ENCODE results near the gene TSC22D2. TPM values are rescaled to one million over a fixed set of nuclear protein-coding genes. Genes with fewer than 3 reads are reported as not detected.

Gene TSC22D2
- total RNA-seq, 3 donors from 2014 or later (not counting 1 experiment from before 2014, with no cell fraction given), result 50.1 to 66.3 (median 63.0) TPM

DNA sequence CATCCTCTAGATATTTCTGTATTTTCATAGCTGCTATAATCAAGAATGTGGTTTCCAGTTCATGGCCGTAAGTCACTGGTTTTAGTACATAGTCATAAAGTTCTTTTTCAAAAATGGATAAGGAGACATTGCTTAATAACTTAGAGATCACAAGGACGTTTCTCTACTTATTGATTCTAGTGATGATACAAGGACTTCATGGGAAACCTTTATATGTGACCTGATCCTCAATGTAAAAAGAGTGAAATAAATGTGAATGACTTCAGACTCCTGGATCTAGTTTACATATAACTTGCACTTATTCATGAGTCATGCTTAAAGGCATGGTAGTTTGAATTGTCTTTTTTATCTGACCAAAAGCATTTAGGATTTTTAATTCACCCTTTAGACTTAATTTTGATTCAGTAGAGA, 35.2 kb downstream of the TSC22D2 start:
- TF ChIP-seq, protein P1, sequence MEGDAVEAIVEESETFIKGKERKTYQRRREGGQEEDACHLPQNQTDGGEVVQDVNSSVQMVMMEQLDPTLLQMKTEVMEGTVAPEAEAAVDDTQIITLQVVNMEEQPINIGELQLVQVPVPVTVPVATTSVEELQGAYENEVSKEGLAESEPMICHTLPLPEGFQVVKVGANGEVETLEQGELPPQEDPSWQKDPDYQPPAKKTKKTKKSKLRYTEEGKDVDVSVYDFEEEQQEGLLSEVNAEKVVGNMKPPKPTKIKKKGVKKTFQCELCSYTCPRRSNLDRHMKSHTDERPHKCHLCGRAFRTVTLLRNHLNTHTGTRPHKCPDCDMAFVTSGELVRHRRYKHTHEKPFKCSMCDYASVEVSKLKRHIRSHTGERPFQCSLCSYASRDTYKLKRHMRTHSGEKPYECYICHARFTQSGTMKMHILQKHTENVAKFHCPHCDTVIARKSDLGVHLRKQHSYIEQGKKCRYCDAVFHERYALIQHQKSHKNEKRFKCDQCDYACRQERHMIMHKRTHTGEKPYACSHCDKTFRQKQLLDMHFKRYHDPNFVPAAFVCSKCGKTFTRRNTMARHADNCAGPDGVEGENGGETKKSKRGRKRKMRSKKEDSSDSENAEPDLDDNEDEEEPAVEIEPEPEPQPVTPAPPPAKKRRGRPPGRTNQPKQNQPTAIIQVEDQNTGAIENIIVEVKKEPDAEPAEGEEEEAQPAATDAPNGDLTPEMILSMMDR (IDR thresholded peaks at IDR 0.05), result no peak
- intact Hi-C loops (cut with micrococcal nuclease), result no loop called here
- no peaks in the 10 kb centered on the region for H3K27me3 Mint-ChIP-seq (ENCODE audit: low read depth in 2 of 2)
- DNase-seq (no peak), ATAC-seq (no peak)
- H3K36me3 ChIP-seq (ENCODE audit: control insufficient read depth, insufficient read depth, low read length), result peaks cover 3% of the 10 kb centered on the region
- 73% methylated on average over 2 of the region's 2 CpGs for WGBS (ENCODE audit: insufficient coverage)
- H3K4me1 Mint-ChIP-seq, result peaks cover 25 to 36% of the 10 kb centered on the region in 2 donors
- H3K4me3 Mint-ChIP-seq, result no peak overlapping the region
- H3K27ac ChIP-seq (ENCODE audit: low read length), result no peak overlapping the region
- no peaks in the 10 kb centered on the region for H3K9me3 Mint-ChIP-seq
- H3K36me3 Mint-ChIP-seq, result no peaks in the 10 kb centered on the region
- H3K4me1 ChIP-seq (ENCODE audit: control insufficient read depth, insufficient read depth, low read length), result no peaks in the 10 kb centered on the region
- no peak overlapping the region for H3K4me3 ChIP-seq (ENCODE audit: low read length)
- H3K27ac Mint-ChIP-seq, result no peak overlapping the region
- H3K9me3 ChIP-seq (ENCODE audit: control insufficient read depth, insufficient read depth, low read length), result no peaks in the 10 kb centered on the region
- H3K27me3 ChIP-seq (ENCODE audit: control insufficient read depth, insufficient read depth, low read length), result no peaks in the 10 kb centered on the region

DNA sequence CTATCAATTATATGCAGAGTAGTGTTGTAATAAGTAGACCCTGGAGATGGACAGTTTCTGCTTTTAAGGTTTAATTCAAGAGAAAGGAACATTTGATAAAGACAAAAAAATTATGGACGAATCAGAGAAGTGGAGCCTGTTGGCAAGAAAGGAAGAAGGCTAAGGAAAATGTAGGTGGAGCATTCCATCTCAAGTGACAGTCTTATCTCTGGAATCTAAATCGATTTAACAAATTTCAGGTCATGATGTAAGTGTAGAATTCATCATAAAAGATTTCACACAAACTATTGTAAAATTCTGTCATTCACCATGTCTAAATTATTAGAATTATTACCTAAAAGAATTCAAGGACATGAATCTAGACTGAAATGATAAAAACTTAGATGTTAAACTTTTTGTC, 36.3 kb downstream of the TSC22D2 start:
- no peaks in the 10 kb centered on the region for H3K27me3 ChIP-seq (ENCODE audit: control insufficient read depth, insufficient read depth, low read length)
- H3K27ac ChIP-seq (ENCODE audit: low read length), result no peak overlapping the region
- DNase-seq (no peak), ATAC-seq (no peak)
- TF ChIP-seq, protein P1 (IDR thresholded peaks at IDR 0.05), result no peak
- no peaks in the 10 kb centered on the region for H3K4me1 ChIP-seq (ENCODE audit: control insufficient read depth, insufficient read depth, low read length)
- 100% methylated on average over 1 of the region's 2 CpGs for WGBS (ENCODE audit: insufficient coverage)
- Mint-ChIP-seq H3K9me3 (no peaks in the 10 kb centered on the region), H3K36me3 (no peaks in the 10 kb centered on the region), H3K4me3 (no peak overlapping the region), H3K27me3 (ENCODE audit: low read depth in 2 of 2) (no peaks in the 10 kb centered on the region), H3K27ac (no peak overlapping the region), H3K4me1 (peaks cover 31 to 41% of the 10 kb centered on the region in 2 donors)
- intact Hi-C loops (cut with micrococcal nuclease), result no loop called here
- H3K36me3 ChIP-seq (ENCODE audit: control insufficient read depth, insufficient read depth, low read length), result peaks cover 3% of the 10 kb centered on the region
- no peaks in the 10 kb centered on the region for H3K9me3 ChIP-seq (ENCODE audit: control insufficient read depth, insufficient read depth, low read length)
- no peak overlapping the region for H3K4me3 ChIP-seq (ENCODE audit: low read length)

DNA sequence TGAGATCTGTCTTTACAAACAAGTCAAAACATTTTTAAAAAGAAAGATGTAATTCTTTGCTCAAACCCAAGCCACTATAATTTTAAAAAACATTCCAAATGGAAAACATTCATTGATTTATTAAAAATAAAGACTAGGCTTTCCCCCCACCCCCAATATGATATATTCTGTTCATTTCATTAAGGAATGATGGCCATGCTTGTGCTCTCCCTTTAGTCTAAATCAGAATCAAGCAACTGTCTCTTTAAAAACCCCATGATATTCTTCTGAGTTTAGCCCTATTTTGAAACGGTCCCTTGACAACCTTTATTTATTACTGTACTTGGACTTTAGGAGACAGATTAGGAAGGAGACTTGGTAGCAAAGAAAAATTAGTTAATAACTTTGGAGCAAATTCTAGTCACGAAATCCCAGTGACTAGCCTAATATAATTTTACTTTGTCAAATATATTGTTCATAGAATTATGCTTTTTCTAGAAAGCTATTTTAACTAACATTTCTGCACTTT, 38.4 kb downstream of the TSC22D2 start:
- WGBS (ENCODE audit: insufficient coverage), result no CpG with 5 or more reads among the region's 2 CpGs
- Mint-ChIP-seq H3K27ac (no peak overlapping the region), H3K36me3 (no peaks in the 10 kb centered on the region), H3K4me1 (peaks cover 29 to 38% of the 10 kb centered on the region in 2 donors), H3K4me3 (no peak overlapping the region), H3K9me3 (no peaks in the 10 kb centered on the region), H3K27me3 (ENCODE audit: low read depth in 2 of 2) (no peaks in the 10 kb centered on the region)
- no peak overlapping the region for H3K4me3 ChIP-seq (ENCODE audit: low read length)
- no peak overlapping the region for H3K27ac ChIP-seq (ENCODE audit: low read length)
- no peaks in the 10 kb centered on the region for H3K27me3 ChIP-seq (ENCODE audit: control insufficient read depth, insufficient read depth, low read length)
- intact Hi-C loops (cut with micrococcal nuclease), result no loop called here
- H3K36me3 ChIP-seq (ENCODE audit: control insufficient read depth, insufficient read depth, low read length), result peaks cover 3% of the 10 kb centered on the region
- no peaks in the 10 kb centered on the region for H3K9me3 ChIP-seq (ENCODE audit: control insufficient read depth, insufficient read depth, low read length)
- TF ChIP-seq, protein P1 (IDR thresholded peaks at IDR 0.05), result no peak
- DNase-seq, result no peak
- ATAC-seq, result no peak
- H3K4me1 ChIP-seq (ENCODE audit: control insufficient read depth, insufficient read depth, low read length), result no peaks in the 10 kb centered on the region

DNA sequence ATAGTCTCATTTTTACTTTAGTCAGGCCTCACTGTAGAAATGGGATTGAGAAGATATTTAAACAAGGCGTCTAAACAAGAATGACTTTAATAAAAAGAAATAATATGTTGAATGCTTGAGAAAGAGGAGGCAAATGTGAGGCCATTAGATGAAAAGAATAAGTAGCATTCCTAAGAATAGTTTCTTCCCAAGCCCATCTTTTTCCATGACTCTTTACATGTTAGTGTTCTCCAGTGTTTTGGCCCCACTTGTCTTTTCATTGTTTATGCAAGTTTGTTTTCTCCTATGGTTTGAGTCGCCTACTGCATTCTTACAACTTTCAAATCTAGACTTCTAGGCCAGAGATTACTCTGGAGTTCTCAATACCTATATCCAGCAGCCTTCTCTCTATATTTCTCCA, 39.0 kb downstream of the TSC22D2 start:
- Mint-ChIP-seq H3K27me3 (ENCODE audit: low read depth in 2 of 2) (no peaks in the 10 kb centered on the region), H3K36me3 (no peaks in the 10 kb centered on the region), H3K27ac (no peak overlapping the region), H3K4me3 (no peak overlapping the region), H3K4me1 (peaks cover 30 to 32% of the 10 kb centered on the region in 2 donors), H3K9me3 (no peaks in the 10 kb centered on the region)
- WGBS (ENCODE audit: insufficient coverage), result 100% methylated on average over 2 of the region's 2 CpGs
- intact Hi-C loops (cut with micrococcal nuclease), result no loop called here
- DNase-seq (no peak), ATAC-seq (no peak)
- Histone ChIP-seq H3K4me3 (ENCODE audit: low read length) (no peak overlapping the region), H3K9me3 (ENCODE audit: control insufficient read depth, insufficient read depth, low read length) (no peaks in the 10 kb centered on the region), H3K36me3 (ENCODE audit: control insufficient read depth, insufficient read depth, low read length) (peaks cover 3% of the 10 kb centered on the region), H3K27ac (ENCODE audit: low read length) (no peak overlapping the region), H3K4me1 (ENCODE audit: control insufficient read depth, insufficient read depth, low read length) (no peaks in the 10 kb centered on the region), H3K27me3 (ENCODE audit: control insufficient read depth, insufficient read depth, low read length) (no peaks in the 10 kb centered on the region)
- TF ChIP-seq, protein P1 (IDR thresholded peaks at IDR 0.05), result no peak

Data from natural killer cell (primary cell).